Right lobe of liver (tissue), 4 donors: Measurements from ENCODE around the gene BPIFB3.

Source experiments
- POLR2A ChIP-seq: fragments of 450-650 bp; IDR thresholded peaks from one replicate; pipeline ENCODE4 v1.6.1; 2017; ENCODE audit warnings: antibody characterized with exemption, mild to moderate bottlenecking
- TF ChIP-seq, protein P1 (sequence below), 4 donors: fragments of 200-600 bp in 3 of 4; fragments of 450-650 bp in 1 of 4; IDR thresholded peaks; one replicate each; pipeline versions ENCODE4 v1.5.1 to v1.8.0; 2016 to 2022; ENCODE audit warnings: antibody characterized with exemption in 4 of 4, mild to moderate bottlenecking in 2 of 4
- donor health status: DM: no; HTN: no; CAD: no.
- donor health status: DM: no; HTN: no; CAD: no.
- donor health status: DM: no; HTN: yes; CAD: no.

DNA sequence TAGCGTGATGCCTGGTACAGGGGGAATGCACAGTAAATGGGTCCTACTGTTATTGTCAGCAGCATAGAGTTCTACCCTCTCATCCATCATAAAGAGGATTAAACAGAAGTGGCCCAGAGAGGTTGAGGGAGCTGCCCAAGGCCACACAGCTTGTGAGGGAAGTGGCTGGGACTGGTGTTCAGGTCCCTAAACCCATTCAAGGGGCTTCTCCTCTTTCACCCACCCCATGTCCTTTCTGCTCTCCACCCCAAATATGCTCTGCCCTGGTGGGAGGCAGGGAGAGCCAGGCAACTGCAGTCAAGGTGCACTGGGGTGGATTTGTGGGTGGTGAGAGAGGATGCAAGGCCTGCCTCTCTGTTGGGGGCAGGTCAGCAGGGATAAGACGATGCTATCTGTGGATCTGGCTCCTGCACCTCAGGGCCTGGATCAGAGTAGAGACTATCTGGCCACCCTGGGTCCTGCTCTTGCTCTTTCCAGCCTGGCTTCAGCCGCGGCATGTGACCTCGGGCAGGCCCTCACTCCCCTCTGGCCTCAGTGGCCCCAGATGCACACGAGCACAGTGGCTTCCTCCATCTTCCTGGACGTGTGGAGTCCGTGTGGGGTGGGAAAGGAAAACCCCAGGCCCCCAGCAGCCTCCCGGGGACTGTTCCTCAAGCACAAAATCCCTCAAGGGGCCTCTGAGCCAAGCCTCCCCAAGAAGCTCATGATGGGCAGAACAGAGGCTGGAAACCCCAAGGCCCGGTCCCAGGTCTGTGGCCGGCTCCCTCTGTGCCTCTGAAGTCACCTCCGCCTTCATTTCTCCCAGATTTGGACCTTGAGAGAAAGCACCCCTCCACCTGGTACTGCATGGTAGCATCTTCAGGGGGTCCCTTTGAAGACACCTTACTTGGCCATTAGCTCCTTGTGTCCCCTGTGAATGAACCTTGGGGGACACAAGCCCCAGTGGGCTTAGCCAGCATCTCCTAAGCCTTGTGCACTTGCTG lies 25.6 kb upstream of the BPIFB3 start:
- TF ChIP-seq, protein P1, sequence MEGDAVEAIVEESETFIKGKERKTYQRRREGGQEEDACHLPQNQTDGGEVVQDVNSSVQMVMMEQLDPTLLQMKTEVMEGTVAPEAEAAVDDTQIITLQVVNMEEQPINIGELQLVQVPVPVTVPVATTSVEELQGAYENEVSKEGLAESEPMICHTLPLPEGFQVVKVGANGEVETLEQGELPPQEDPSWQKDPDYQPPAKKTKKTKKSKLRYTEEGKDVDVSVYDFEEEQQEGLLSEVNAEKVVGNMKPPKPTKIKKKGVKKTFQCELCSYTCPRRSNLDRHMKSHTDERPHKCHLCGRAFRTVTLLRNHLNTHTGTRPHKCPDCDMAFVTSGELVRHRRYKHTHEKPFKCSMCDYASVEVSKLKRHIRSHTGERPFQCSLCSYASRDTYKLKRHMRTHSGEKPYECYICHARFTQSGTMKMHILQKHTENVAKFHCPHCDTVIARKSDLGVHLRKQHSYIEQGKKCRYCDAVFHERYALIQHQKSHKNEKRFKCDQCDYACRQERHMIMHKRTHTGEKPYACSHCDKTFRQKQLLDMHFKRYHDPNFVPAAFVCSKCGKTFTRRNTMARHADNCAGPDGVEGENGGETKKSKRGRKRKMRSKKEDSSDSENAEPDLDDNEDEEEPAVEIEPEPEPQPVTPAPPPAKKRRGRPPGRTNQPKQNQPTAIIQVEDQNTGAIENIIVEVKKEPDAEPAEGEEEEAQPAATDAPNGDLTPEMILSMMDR (IDR thresholded peaks at IDR 0.05): no peak
- no peak for TF ChIP-seq POLR2A
